Rectal smooth muscle tissue (tissue), 1 donor: ENCODE results near the gene RADIL.
"Not testable (repeated sequence)": the region's sequence is repeated elsewhere in the genome, so short reads cannot be mapped to it uniquely, and the experiment has no call there.

Source experiments
- H3K27ac ChIP-seq: one replicate; pipeline ENCODE4 v1.7.0; 2013; ENCODE audit warnings: low read depth, low read length, inconsistent platforms
- H3K27me3 ChIP-seq: one replicate; pipeline ENCODE4 v1.7.0; 2013; ENCODE audit warnings: low read length; ENCODE audit not compliant: control insufficient read depth, insufficient read depth
- H3K36me3 ChIP-seq: one replicate; pipeline ENCODE4 v1.7.0; 2013; ENCODE audit warnings: low read length; ENCODE audit not compliant: control insufficient read depth, insufficient read depth
- H3K4me1 ChIP-seq: one replicate; pipeline ENCODE4 v1.7.0; 2013; ENCODE audit warnings: low read length; ENCODE audit not compliant: control insufficient read depth, insufficient read depth
- H3K4me3 ChIP-seq: one replicate; pipeline ENCODE4 v1.7.0; 2013; ENCODE audit warnings: low read length
- H3K9ac ChIP-seq: one replicate; pipeline ENCODE4 v1.7.0; 2013; ENCODE audit warnings: low read length

The RADIL gene

GRCh38 chr7:4803397-4804241 is 79.9 kb downstream of the RADIL start:
- H3K27ac ChIP-seq = no peak overlapping the region
- H3K36me3 ChIP-seq = no peaks in the 10 kb centered on the region
- no peak overlapping the region for H3K4me3 ChIP-seq
- no peaks in the 10 kb centered on the region for H3K27me3 ChIP-seq
- no peak overlapping the region for H3K9ac ChIP-seq
- H3K4me1 ChIP-seq = no peaks in the 10 kb centered on the region

DNA sequence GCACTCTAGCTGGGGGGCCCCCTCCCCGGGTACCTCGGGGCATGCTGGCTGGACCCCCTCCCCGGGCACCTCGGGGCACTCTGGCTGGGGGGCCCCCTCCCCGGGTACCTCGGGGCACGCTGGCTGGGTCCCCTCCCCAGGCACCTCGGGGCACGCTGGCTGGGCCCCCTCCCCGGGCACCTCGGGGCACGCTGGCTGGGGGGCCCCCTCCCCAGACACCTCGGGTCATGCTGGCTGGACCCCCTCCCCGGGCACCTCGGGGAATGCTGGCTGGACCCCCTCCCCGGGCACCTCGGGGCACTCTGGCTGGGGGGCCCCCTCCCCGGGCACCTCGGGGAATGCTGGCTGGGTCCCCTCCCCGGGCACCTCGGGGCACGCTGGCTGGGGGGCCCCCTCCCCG is 80.9 kb downstream of the RADIL start:
- H3K4me3 ChIP-seq, H3K36me3 ChIP-seq, H3K9ac ChIP-seq, H3K27ac ChIP-seq, H3K4me1 ChIP-seq, H3K27me3 ChIP-seq: not testable (repeated sequence)

GRCh38 chr7:4801839-4802231 is 81.7 kb downstream of the RADIL start:
- Histone ChIP-seq H3K27ac (no peak overlapping the region), H3K27me3 (no peaks in the 10 kb centered on the region), H3K9ac (no peak overlapping the region), H3K4me1 (no peaks in the 10 kb centered on the region), H3K36me3 (no peaks in the 10 kb centered on the region), H3K4me3 (no peak overlapping the region)

DNA sequence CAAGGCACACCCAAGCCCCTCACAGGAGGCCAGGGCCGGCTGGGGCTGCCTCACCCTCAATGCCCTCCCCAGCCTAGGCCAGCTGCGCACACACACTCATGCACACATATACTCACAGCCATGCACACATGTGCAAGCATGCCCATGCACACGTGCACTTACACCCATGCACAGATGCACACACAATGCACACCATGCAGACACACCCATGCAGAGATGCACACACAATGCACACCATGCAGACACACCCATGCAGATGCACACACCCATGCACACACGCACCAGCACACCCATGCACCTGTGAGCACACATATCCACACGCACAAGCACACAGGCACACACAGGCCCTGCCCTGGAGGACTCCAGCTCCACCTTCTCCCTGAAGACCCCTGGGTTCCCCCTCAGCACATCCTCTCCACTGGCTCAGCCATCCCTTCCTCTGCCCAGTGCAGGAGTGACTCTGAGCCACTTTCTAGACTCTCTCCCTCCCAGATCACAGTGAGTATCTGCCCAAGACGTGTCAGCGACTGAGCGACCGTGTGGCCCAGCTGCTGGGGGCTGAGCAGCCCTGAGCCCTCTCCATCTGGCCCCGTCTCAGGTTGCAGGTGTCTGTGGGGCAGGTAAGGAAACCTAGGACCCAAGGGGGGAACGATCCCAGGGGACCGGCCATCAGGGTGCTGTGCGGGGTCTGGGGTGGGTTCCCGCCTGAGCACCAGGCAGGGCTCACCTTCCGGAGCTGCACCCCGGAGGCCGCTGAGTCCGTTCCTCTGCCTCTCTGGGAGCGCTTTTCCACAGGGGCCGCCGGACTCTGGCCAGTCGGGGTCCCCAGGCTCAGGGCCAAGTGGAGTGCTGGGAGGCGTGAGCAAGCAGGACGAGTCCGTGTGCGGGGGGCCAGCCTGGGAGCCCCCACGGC is 82.3 kb downstream of the RADIL start:
- no peak overlapping the region for H3K27ac ChIP-seq
- no peaks in the 10 kb centered on the region for H3K27me3 ChIP-seq
- H3K36me3 ChIP-seq = no peaks in the 10 kb centered on the region
- H3K9ac ChIP-seq = no peak overlapping the region
- H3K4me1 ChIP-seq = no peaks in the 10 kb centered on the region
- H3K4me3 ChIP-seq = no peak overlapping the region

GRCh38 chr7:4800487-4800886 is 83.0 kb downstream of the RADIL start:
- Histone ChIP-seq H3K9ac (no peak overlapping the region), H3K36me3 (no peaks in the 10 kb centered on the region), H3K27ac (no peak overlapping the region)

GRCh38 chr7:4799508-4800268 is 83.8 kb downstream of the RADIL start:
- Histone ChIP-seq H3K36me3 (no peaks in the 10 kb centered on the region), H3K27me3 (no peaks in the 10 kb centered on the region), H3K9ac (no peak overlapping the region), H3K4me1 (no peaks in the 10 kb centered on the region), H3K4me3 (no peak overlapping the region), H3K27ac (no peak overlapping the region)

More at GRCh38 chr7:4800487-4800886, 83.0 kb downstream of the RADIL start:
- H3K27me3 ChIP-seq = no peaks in the 10 kb centered on the region
- H3K4me3 ChIP-seq = no peak overlapping the region
- no peaks in the 10 kb centered on the region for H3K4me1 ChIP-seq

- Histone ChIP-seq H3K27ac (no peak overlapping the region), H3K27me3 (no peaks in the 10 kb centered on the region), H3K36me3 (no peaks in the 10 kb centered on the region), H3K9ac (no peak overlapping the region), H3K4me3 (no peak overlapping the region), H3K4me1 (no peaks in the 10 kb centered on the region)
These were observed 84.7 kb downstream of the RADIL start for GRCh38 chr7:4798706-4799235.

- no peaks in the 10 kb centered on the region for H3K36me3 ChIP-seq
- no peak overlapping the region for H3K27ac ChIP-seq
- H3K9ac ChIP-seq = no peak overlapping the region
- H3K4me3 ChIP-seq = no peak overlapping the region
- no peaks in the 10 kb centered on the region for H3K4me1 ChIP-seq
- H3K27me3 ChIP-seq = no peaks in the 10 kb centered on the region
These were observed 85.4 kb downstream of the RADIL start for GRCh38 chr7:4797858-4798705.

DNA sequence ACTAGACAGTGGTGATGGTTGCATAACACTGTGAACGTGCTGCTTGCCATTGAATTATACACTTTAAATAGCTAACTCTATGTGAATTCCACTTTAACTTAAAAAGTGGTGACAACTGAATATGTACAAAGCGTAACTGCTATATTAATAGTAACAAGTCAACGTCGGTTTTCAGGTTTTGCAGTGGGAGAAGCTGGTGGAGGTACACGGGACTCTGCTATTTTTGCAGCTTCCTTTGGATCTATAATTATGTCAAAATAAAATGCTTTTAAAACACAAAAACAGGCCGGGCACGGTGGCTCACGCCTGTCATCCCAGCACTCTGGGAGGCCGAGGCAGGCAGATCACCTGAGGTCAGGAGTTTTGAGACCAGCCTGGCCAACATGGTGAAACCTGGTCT is 87.1 kb downstream of the RADIL start:
- no peak overlapping the region for H3K27ac ChIP-seq
- no peak overlapping the region for H3K9ac ChIP-seq
- no peaks in the 10 kb centered on the region for H3K4me1 ChIP-seq
- H3K27me3 ChIP-seq = no peaks in the 10 kb centered on the region
- no peak overlapping the region for H3K4me3 ChIP-seq
- peaks cover under 1% of the 10 kb centered on the region for H3K36me3 ChIP-seq

DNA sequence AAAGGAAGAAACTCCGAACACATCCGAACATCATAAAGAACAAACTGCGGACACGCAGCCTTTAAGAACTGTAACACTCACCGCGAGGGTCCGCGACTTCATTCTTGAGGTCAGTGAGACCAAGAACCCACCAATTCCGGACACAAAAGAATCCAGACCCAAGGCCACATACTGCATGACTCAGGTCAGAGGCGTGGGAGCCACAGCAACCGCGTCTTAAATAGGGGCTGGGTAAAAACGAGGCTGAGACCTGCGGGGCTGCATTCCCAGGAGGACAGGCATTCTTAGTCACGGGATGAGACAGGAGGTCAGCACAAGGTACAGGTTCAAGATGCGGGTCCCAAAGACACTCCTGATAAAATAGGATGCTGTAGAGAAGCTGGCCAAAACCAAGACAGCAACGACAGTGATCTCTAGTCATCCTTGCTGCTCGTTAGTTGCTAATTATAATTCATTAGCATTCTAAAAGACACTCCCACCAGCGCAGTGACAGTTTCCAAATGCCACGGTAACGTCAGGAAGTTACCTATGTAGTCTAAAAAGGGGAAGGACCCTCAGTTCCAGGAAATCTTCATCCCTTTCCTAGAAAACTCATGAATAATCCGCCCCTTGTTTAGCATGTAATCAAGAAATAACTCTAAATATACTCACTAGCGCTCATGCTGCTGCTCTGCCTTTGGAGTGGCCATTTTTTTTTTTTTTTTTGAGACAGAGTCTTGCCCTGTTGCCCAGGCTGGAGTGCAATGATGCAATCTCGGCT is 88.7 kb downstream of the RADIL start:
- Histone ChIP-seq H3K4me3 (no peak overlapping the region), H3K4me1 (no peaks in the 10 kb centered on the region), H3K27me3 (no peaks in the 10 kb centered on the region), H3K36me3 (peaks cover 8% of the 10 kb centered on the region), H3K27ac (no peak overlapping the region), H3K9ac (no peak overlapping the region)

GRCh38 chr7:4794171-4794570 is 89.3 kb downstream of the RADIL start:
- not testable (repeated sequence) for H3K4me3 ChIP-seq, H3K9ac ChIP-seq, H3K27ac ChIP-seq, H3K4me1 ChIP-seq, H3K27me3 ChIP-seq
- H3K36me3 ChIP-seq = peaks cover 14% of the 10 kb centered on the region
